SK-N-SH treated with all-trans-retinoic acid at 6 μM for 48 hours (cell line): ENCODE measurements around the gene MALRD1.

ENCODE experiments used
- ARNTL ChIP-seq: fragments of 450-650 bp; formaldehyde crosslinking; IDR thresholded peaks from 2 replicates; pipeline ENCODE4 v1.5.0; 2020; ENCODE audit warnings: low read depth, mild to moderate bottlenecking, moderate library complexity, borderline replicate concordance
- GLIS3 ChIP-seq: fragments of 250-450 bp; sonication (Bioruptor Pico); IDR thresholded peaks from 2 replicates; pipeline ENCODE4 v1.5.0; 2020; ENCODE audit warnings: mild to moderate bottlenecking, moderate library complexity
- PPARA ChIP-seq: fragments of 250-450 bp; sonication (Bioruptor Pico); IDR thresholded peaks from 2 replicates; pipeline ENCODE4 v1.5.0; 2020; ENCODE audit warnings: mild to moderate bottlenecking, borderline replicate concordance
- SNAI2 ChIP-seq: fragments of 250-450 bp; sonication (Bioruptor Pico); IDR thresholded peaks from 2 replicates; pipeline ENCODE4 v1.5.0; 2020; ENCODE audit warnings: mild to moderate bottlenecking, moderate library complexity
- TOX ChIP-seq: fragments of 250-450 bp; sonication (Bioruptor Pico); IDR thresholded peaks from 2 replicates; pipeline ENCODE4 v1.8.0; 2021; ENCODE audit warnings: mild to moderate bottlenecking, moderate library complexity, borderline replicate concordance
- ZFP3 ChIP-seq: fragments of 250-450 bp; sonication (Bioruptor Pico); IDR thresholded peaks from 2 replicates; pipeline ENCODE4 v1.5.0; 2020; ENCODE audit warnings: mild to moderate bottlenecking, moderate library complexity
- ZNF565 ChIP-seq: fragments of 450-650 bp; formaldehyde crosslinking; conservative IDR thresholded peaks from 2 replicates; pipeline ENCODE4 v1.5.0; 2020; ENCODE audit warnings: low read depth, mild to moderate bottlenecking, moderate library complexity
- TF ChIP-seq, protein P1 (sequence below): fragments of 250-450 bp; sonication (Bioruptor Pico); IDR thresholded peaks from 2 replicates; pipeline ENCODE4 v1.5.1; 2020; ENCODE audit warnings: low read depth, mild to moderate bottlenecking, moderate library complexity
- TF ChIP-seq, protein P2 (sequence below): fragments of 250-450 bp; sonication (Bioruptor Pico); IDR thresholded peaks from 2 replicates; pipeline ENCODE4 v1.5.0; 2020; ENCODE audit warnings: mild to moderate bottlenecking, moderate library complexity
- TF ChIP-seq, protein P3 (sequence below): fragments of 250-450 bp; sonication (Bioruptor Pico); IDR thresholded peaks from 2 replicates; pipeline ENCODE4 v1.8.0; 2021; ENCODE audit warnings: low read depth, mild to moderate bottlenecking, moderate library complexity, borderline replicate concordance
- TF ChIP-seq, protein P4 (sequence below): fragments of 250-450 bp; sonication (Bioruptor Pico); IDR thresholded peaks from 2 replicates; pipeline ENCODE4 v1.5.1; 2021; ENCODE audit warnings: mild to moderate bottlenecking, moderate library complexity

DNA sequence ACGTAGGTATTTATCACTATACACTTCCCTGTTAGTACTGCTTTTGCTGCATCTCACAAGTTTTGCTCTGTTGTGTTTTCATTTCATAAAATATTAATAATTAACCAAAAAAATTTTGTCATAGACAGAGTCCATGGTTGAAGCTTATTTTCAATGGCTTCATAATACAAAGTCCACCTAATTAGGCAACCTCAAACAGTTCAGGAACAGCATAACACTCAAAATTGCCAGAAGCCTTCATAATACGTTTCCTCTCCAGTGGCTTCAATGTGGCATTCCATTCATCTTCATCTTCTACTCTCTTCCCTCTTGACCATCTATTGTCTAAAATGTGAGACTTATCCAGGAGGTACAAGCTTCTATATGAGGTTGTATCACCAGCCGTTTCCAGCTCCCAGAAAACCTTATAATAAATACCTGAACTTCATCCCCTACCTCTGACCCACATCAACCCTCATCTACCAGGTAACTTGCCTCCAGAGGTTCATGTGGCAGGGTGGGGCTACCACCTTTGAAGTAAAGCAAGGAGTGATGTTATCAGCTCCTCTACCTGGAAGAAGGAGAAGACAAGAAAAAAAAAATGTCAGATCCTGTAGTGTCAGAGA is 337.3 kb downstream of the MALRD1 start:
- TF ChIP-seq PPARA (CRISPR knock-in tag) (no peak), ARNTL (no peak), SNAI2 (CRISPR knock-in tag) (no peak), TOX (CRISPR knock-in tag) (no peak), ZFP3 (no peak), GLIS3 (CRISPR knock-in tag) (no peak), ZNF565 (CRISPR knock-in tag) (no peak)
- TF ChIP-seq, protein P1, sequence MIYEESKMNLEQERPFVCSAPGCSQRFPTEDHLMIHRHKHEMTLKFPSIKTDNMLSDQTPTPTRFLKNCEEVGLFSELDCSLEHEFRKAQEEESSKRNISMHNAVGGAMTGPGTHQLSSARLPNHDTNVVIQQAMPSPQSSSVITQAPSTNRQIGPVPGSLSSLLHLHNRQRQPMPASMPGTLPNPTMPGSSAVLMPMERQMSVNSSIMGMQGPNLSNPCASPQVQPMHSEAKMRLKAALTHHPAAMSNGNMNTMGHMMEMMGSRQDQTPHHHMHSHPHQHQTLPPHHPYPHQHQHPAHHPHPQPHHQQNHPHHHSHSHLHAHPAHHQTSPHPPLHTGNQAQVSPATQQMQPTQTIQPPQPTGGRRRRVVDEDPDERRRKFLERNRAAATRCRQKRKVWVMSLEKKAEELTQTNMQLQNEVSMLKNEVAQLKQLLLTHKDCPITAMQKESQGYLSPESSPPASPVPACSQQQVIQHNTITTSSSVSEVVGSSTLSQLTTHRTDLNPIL = no peak
- TF ChIP-seq, protein P2, sequence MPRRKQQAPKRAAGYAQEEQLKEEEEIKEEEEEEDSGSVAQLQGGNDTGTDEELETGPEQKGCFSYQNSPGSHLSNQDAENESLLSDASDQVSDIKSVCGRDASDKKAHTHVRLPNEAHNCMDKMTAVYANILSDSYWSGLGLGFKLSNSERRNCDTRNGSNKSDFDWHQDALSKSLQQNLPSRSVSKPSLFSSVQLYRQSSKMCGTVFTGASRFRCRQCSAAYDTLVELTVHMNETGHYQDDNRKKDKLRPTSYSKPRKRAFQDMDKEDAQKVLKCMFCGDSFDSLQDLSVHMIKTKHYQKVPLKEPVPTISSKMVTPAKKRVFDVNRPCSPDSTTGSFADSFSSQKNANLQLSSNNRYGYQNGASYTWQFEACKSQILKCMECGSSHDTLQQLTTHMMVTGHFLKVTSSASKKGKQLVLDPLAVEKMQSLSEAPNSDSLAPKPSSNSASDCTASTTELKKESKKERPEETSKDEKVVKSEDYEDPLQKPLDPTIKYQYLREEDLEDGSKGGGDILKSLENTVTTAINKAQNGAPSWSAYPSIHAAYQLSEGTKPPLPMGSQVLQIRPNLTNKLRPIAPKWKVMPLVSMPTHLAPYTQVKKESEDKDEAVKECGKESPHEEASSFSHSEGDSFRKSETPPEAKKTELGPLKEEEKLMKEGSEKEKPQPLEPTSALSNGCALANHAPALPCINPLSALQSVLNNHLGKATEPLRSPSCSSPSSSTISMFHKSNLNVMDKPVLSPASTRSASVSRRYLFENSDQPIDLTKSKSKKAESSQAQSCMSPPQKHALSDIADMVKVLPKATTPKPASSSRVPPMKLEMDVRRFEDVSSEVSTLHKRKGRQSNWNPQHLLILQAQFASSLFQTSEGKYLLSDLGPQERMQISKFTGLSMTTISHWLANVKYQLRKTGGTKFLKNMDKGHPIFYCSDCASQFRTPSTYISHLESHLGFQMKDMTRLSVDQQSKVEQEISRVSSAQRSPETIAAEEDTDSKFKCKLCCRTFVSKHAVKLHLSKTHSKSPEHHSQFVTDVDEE = no peak
- TF ChIP-seq, protein P3, sequence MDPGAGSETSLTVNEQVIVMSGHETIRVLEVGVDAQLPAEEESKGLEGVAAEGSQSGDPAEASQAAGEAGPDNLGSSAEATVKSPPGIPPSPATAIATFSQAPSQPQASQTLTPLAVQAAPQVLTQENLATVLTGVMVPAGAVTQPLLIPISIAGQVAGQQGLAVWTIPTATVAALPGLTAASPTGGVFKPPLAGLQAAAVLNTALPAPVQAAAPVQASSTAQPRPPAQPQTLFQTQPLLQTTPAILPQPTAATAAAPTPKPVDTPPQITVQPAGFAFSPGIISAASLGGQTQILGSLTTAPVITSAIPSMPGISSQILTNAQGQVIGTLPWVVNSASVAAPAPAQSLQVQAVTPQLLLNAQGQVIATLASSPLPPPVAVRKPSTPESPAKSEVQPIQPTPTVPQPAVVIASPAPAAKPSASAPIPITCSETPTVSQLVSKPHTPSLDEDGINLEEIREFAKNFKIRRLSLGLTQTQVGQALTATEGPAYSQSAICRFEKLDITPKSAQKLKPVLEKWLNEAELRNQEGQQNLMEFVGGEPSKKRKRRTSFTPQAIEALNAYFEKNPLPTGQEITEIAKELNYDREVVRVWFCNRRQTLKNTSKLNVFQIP (CRISPR knock-in tag) = no peak
- TF ChIP-seq, protein P4, sequence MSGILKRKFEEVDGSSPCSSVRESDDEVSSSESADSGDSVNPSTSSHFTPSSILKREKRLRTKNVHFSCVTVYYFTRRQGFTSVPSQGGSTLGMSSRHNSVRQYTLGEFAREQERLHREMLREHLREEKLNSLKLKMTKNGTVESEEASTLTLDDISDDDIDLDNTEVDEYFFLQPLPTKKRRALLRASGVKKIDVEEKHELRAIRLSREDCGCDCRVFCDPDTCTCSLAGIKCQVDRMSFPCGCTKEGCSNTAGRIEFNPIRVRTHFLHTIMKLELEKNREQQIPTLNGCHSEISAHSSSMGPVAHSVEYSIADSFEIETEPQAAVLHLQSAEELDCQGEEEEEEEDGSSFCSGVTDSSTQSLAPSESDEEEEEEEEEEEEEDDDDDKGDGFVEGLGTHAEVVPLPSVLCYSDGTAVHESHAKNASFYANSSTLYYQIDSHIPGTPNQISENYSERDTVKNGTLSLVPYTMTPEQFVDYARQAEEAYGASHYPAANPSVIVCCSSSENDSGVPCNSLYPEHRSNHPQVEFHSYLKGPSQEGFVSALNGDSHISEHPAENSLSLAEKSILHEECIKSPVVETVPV (CRISPR knock-in tag) = no peak
